NCI-H146 (cell line): ENCODE data around the gene CATSPER3.
A peak's percentile ranks its signal among the peaks of the same experiment; 100 is the strongest.

Experiments
- DNase-seq: peaks from one replicate; lab custom pipeline; 2025; lab: John Stamatoyannopoulos, UW

CATSPER3 gene

GRCh38 chr5:135029477-135030122 lies 61.9 kb downstream of the CATSPER3 start:
- DNase-seq = no peak

- no peak for DNase-seq
These were observed 62.6 kb downstream of the CATSPER3 start for GRCh38 chr5:135030123-135030955.

DNA sequence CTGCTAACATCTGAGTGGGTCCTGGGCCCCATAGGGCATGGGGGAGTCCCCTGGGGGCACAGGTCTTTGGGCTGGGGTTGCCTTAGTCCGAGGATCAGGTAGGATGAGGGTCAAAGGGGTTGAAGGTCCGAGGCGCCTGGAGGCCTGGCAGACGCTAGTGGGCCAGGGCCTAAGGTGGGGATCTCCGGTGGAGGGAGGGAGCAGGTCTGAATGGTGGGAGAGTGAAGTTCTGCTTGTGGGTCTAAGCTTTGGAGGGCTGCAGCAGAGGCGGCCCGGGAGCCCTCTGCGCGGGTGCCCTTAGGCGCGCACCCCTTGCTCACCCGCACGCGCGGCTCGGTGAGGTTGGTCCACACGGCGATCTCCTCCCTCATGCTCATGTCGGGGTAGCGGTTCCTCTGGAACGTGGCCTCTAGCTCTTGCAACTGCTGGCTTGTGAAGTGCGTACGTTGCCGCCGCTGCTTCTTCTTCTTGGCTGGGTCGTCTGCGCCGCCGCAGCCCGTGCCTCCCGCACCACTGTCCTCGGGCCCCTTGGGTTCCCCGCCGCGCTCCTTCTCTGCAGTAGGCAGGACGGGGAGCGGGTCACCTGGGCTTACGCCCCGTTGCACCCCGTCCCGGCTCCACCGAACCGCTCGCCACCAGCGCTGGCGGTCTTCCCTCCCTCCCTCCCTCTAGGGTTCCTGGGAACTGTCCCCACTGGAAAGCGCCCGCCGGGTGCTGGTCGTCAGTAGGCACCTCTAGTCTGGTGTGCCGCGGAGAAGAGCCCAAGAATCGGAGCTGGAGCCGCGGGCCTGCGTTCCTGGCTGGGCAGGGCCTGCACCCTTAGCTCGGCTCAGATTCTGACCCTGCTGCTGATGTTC lies 63.5 kb downstream of the CATSPER3 start:
- DNase-seq = no peak

GRCh38 chr5:135031813-135032694 lies 64.3 kb downstream of the CATSPER3 start:
- no peak for DNase-seq

GRCh38 chr5:135032695-135032998 lies 64.9 kb downstream of the CATSPER3 start:
- DNase-seq = no peak

- peak; percentile 62 for DNase-seq
These were observed 65.5 kb downstream of the CATSPER3 start for GRCh38 chr5:135032999-135033861.

- peak; percentile 56 for DNase-seq
These were observed 66.2 kb downstream of the CATSPER3 start, which contains the start of gene PITX1 for GRCh38 chr5:135033901-135034235. Gene PITX1, minus strand, starts transcription at chr5:135034228. Its CDS starts 347 bp downstream, at chr5:135033881.

- peak; percentile 69 for DNase-seq
These were observed 66.7 kb downstream of the CATSPER3 start for GRCh38 chr5:135034236-135034962.

GRCh38 chr5:135034963-135035677 lies 67.4 kb downstream of the CATSPER3 start:
- no peak for DNase-seq

- DNase-seq = no peak
These were observed 67.9 kb downstream of the CATSPER3 start for GRCh38 chr5:135035678-135036030.

- no peak for DNase-seq
These were observed 68.7 kb downstream of the CATSPER3 start for GRCh38 chr5:135036405-135036804.

DNA sequence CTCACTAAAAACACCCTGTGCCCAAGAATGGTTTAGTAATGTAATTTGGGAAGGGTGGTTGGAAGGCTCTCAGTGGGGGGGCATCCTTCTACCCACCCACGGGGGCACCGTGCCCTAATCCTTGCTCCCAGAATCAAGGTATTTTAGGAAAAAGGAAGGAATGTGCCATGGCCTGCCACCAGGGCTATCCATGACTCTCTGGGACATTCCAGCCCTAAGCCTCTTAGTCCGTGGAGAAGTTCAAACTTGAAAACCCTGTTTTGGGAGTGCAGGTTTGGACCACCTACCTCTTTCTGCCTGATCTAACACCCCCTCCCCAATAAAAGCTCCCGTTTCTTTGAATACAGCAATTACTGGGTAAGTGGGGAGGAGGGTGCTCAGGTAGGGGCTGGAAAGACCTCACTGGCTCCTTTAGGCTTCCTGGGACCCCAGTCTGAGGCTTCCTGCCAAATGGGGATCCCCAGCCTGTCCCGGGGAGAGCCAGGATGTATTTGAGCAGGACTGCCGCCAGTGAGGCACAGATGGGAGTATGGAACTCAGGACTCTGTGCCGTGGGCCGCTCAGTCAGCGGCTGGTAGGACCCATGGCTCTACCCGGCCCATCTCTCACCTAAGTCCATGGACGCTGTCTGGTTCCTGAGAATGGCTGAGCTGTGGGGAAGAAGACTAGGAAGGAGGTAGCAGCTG lies 70.0 kb downstream of the CATSPER3 start:
- no peak for DNase-seq

DNA sequence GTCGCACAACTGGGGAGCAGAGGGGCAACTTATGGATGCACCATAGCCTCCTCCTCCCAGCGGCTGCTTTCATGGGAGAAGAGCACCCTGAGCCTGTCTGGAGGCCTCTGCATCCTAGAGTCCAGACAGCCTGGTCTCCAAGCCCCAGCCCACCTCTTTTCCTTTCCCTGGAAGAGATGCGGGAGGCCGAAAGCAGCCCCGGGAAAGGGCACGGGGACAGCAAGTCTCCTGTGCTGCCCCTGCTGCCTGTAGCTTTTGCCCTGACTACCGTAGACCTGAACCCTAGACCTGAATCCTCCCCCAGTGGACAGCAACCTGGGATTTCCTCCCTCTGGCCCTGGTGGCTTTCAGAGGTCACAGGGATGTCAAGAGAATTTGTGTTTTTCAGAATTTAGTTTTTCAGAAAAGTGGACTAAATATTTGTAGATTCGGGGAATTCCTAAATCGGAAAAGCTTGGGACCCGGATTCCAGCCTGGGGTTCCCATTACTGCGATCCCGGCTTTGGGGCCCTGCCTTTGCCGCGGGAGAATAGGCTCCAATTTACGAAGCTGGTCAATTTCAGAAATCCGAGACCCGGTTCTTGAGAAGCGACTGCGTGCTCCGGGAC lies 70.6 kb downstream of the CATSPER3 start:
- DNase-seq = no peak

GRCh38 chr5:135038813-135039270 lies 71.1 kb downstream of the CATSPER3 start:
- DNase-seq = no peak

GRCh38 chr5:135039271-135040033 lies 71.7 kb downstream of the CATSPER3 start:
- DNase-seq = peak; percentile 52

GRCh38 chr5:135040034-135040332 lies 72.3 kb downstream of the CATSPER3 start:
- DNase-seq = no peak

GRCh38 chr5:135040333-135041144 lies 72.8 kb downstream of the CATSPER3 start:
- DNase-seq = no peak
